GM23338 (cell line): Measurements from ENCODE around the gene SLC35A3. TPM values are rescaled to one million over a fixed set of nuclear protein-coding genes. Genes with fewer than 3 reads are reported as not detected.

Experiments used
- ATAC-seq: fragments of 200-7000 bp; cut with Tn5 transposase; 3 replicates; pipeline ENCODE4 v1.9.1; 2020
- DNase-seq: peaks from one replicate; pipeline ENCODE4 v3.0.0-alpha.2; 2015; ENCODE audit warnings: low spot score
- H2AFZ ChIP-seq: fragments of 200-600 bp; sonication (generic); 2 replicates; pipeline ENCODE4 v1.8.0; 2016; ENCODE audit warnings: antibody characterized with exemption, mild to moderate bottlenecking, moderate library complexity
- H3F3A ChIP-seq: fragments of 200-600 bp; sonication (generic); replicated peaks from 2 replicates; pipeline ENCODE4 v1.8.0; 2017; ENCODE audit warnings: antibody characterized with exemption, mixed run types, low read depth
- H3K27ac ChIP-seq: fragments of 200-600 bp; sonication (generic); 2 replicates; pipeline ENCODE4 v1.6.1; 2016; ENCODE audit warnings: low read depth
- H3K27me3 ChIP-seq: fragments of 200-600 bp; sonication (generic); 2 replicates; pipeline ENCODE4 v1.8.0; 2016; ENCODE audit warnings: mild to moderate bottlenecking, mixed run types, moderate library complexity; ENCODE audit not compliant: insufficient read depth
- H3K36me3 ChIP-seq: fragments of 200-600 bp; sonication (generic); 2 replicates; pipeline ENCODE4 v1.8.0; 2016; ENCODE audit warnings: mild to moderate bottlenecking; ENCODE audit not compliant: insufficient read depth
- H3K4me1 ChIP-seq: fragments of 200-600 bp; sonication (generic); 2 replicates; pipeline ENCODE4 v1.8.0; 2016; ENCODE audit warnings: mild to moderate bottlenecking, moderate library complexity; ENCODE audit not compliant: insufficient read depth
- H3K4me2 ChIP-seq: fragments of 200-600 bp; sonication (generic); 2 replicates; pipeline ENCODE4 v1.7.1; 2017; ENCODE audit warnings: mixed run types
- H3K4me3 ChIP-seq: fragments of 200-600 bp; sonication (generic); 2 replicates; pipeline ENCODE4 v1.6.1; 2016; ENCODE audit warnings: mixed run types
- H3K79me2 ChIP-seq: fragments of 200-600 bp; sonication (generic); replicated peaks from 2 replicates; pipeline ENCODE4 v1.8.0; 2017; ENCODE audit warnings: mild to moderate bottlenecking; ENCODE audit not compliant: insufficient read depth
- H3K9me2 ChIP-seq: fragments of 200-600 bp; sonication (generic); 2 replicates; pipeline ENCODE4 v1.8.0; 2017; ENCODE audit not compliant: insufficient read depth
- H4K20me1 ChIP-seq: fragments of 200-600 bp; sonication (generic); replicated peaks from 2 replicates; pipeline ENCODE4 v1.8.0; 2017; ENCODE audit warnings: mild to moderate bottlenecking; ENCODE audit not compliant: insufficient read depth
- H3K27ac Mint-ChIP-seq: 2 replicates; pipeline ENCODE4 v1.8.0; 2020; ENCODE audit warnings: inconsistent platforms, mild to moderate bottlenecking, moderate library complexity, mixed read lengths
- H3K27me3 Mint-ChIP-seq: 3 replicates; pipeline ENCODE4 v1.8.0; 2022; ENCODE audit warnings: low read depth, mild to moderate bottlenecking, moderate library complexity, mixed read lengths, inconsistent platforms; ENCODE audit not compliant: insufficient read depth, poor library complexity
- H3K36me3 Mint-ChIP-seq: 3 replicates; pipeline ENCODE4 v1.8.0; 2021; ENCODE audit warnings: low read depth, mild to moderate bottlenecking, inconsistent platforms, moderate library complexity, mixed read lengths
- H3K4me1 Mint-ChIP-seq: 3 replicates; pipeline ENCODE4 v1.8.0; 2020; ENCODE audit warnings: mild to moderate bottlenecking, inconsistent platforms, mixed read lengths
- H3K4me3 Mint-ChIP-seq: 3 replicates; pipeline ENCODE4 v1.8.0; 2021; ENCODE audit warnings: moderate library complexity, mild to moderate bottlenecking, inconsistent platforms, mixed read lengths
- H3K9me3 Mint-ChIP-seq: 3 replicates; pipeline ENCODE4 v1.8.0; 2020; ENCODE audit warnings: moderate library complexity, mild to moderate bottlenecking, inconsistent platforms, mixed read lengths
- CREB1 ChIP-seq: fragments of 250-450 bp; sonication (Bioruptor Pico); IDR thresholded peaks from 2 replicates; pipeline ENCODE4 v1.5.0; 2020; ENCODE audit warnings: low read depth, mild to moderate bottlenecking, moderate library complexity
- CTCF ChIP-seq, 2 experiments: fragments of 200-600 bp in 1 of 2; sonication (generic) in 1 of 2; conservative IDR thresholded peaks; 2 replicates each; pipeline versions ENCODE4 v1.5.1 to v1.6.1; 2016 to 2017; ENCODE audit warnings: antibody characterized with exemption in 2 of 2, low read depth in 2 of 2, mild to moderate bottlenecking in 2 of 2, moderate library complexity in 1 of 2
- ETS1 ChIP-seq: IDR thresholded peaks from 2 replicates; pipeline ENCODE4 v1.6.1; 2016; ENCODE audit warnings: antibody characterized with exemption
- EZH2 ChIP-seq: fragments of 200-600 bp; sonication (generic); IDR thresholded peaks from one replicate; pipeline ENCODE4 v1.8.0; 2017; ENCODE audit warnings: antibody characterized with exemption, mild to moderate bottlenecking, low read depth; ENCODE audit not compliant: unreplicated experiment
- EZH2phosphoT487 ChIP-seq: fragments of 200-600 bp; sonication (generic); IDR thresholded peaks from one replicate; pipeline ENCODE4 v1.8.1; 2018; ENCODE audit warnings: antibody characterized with exemption; ENCODE audit not compliant: unreplicated experiment
- JUNB ChIP-seq: IDR thresholded peaks from one replicate; pipeline ENCODE4 v1.6.1; 2016; ENCODE audit warnings: antibody characterized with exemption; ENCODE audit not compliant: unreplicated experiment
- NANOG ChIP-seq: IDR thresholded peaks from 2 replicates; pipeline ENCODE4 v1.6.1; 2016; ENCODE audit warnings: antibody characterized with exemption, borderline replicate concordance
- POLR2AphosphoS5 ChIP-seq: IDR thresholded peaks from 2 replicates; pipeline ENCODE4 v1.6.1; 2016; ENCODE audit warnings: antibody characterized with exemption, low read depth
- REST ChIP-seq: IDR thresholded peaks from one replicate; pipeline ENCODE4 v1.6.1; 2018; ENCODE audit warnings: antibody characterized with exemption; ENCODE audit not compliant: unreplicated experiment
- STAT1 ChIP-seq: IDR thresholded peaks from one replicate; pipeline ENCODE4 v1.6.1; 2016; ENCODE audit warnings: antibody characterized with exemption; ENCODE audit not compliant: unreplicated experiment
- ZNF114 ChIP-seq: fragments of 250-450 bp; sonication (Bioruptor Pico); IDR thresholded peaks from 2 replicates; pipeline ENCODE4 v1.5.0; 2020; ENCODE audit warnings: mild to moderate bottlenecking, moderate library complexity
- ZNF331 ChIP-seq: fragments of 250-450 bp; sonication (Bioruptor Pico); IDR thresholded peaks from 2 replicates; pipeline ENCODE4 v1.5.0; 2020; ENCODE audit warnings: low read depth, mild to moderate bottlenecking, moderate library complexity
- ZNF462 ChIP-seq: fragments of 250-450 bp; sonication (Bioruptor Pico); IDR thresholded peaks from 2 replicates; pipeline ENCODE4 v1.5.0; 2020; ENCODE audit warnings: mild to moderate bottlenecking, moderate library complexity
- polyA plus RNA-seq: library from polyadenylated mRNA; unstranded; fragments of >200 nt; fragmentation: Nextera tagmentation; extraction: Ambion mirVana; gene quantifications from 2 replicates; pipeline ENCODE4 v1.2.1, GENCODE V29; 2016
- total RNA-seq: library from RNA; depleted of rRNA; stranded (reverse); fragments of >200 nt; shearing (Covaris generic); gene quantifications from 2 replicates; pipeline ENCODE4 v1.2.3, GENCODE V29; 2014

The SLC35A3 gene
- total and polyA plus RNA-seq, 2 experiments from 2014 or later, result 7.6 to 27.2 TPM

- Histone ChIP-seq H2AFZ (no peak overlapping the region), H3K36me3 (no peaks in the 10 kb centered on the region), H3F3A (no peaks in the 10 kb centered on the region), H4K20me1 (no peaks in the 10 kb centered on the region), H3K27me3 (no peaks in the 10 kb centered on the region), H3K4me2 (no peak overlapping the region), H3K4me3 (no peak overlapping the region), H3K79me2 (no peaks in the 10 kb centered on the region), H3K4me1 (no peaks in the 10 kb centered on the region), H3K27ac (no peak overlapping the region), H3K9me2 (no peaks in the 10 kb centered on the region; the same call in 1 of the 2 replicates)
- TF ChIP-seq REST (no peak), CTCF (conservative IDR thresholded peaks at IDR 0.05; ENCODE audit: low read depth in 2 of 2) (no peak), EZH2phosphoT487 (no peak), EZH2 (no peak), STAT1 (no peak), POLR2AphosphoS5 (no peak), ZNF462 (CRISPR knock-in tag) (no peak), ZNF114 (CRISPR knock-in tag) (no peak), ZNF331 (CRISPR knock-in tag) (no peak), ETS1 (no peak), CREB1 (CRISPR knock-in tag) (no peak), JUNB (no peak), NANOG (no peak)
- no peak overlapping the region for H3K27ac Mint-ChIP-seq
- peaks cover 4% of the 10 kb centered on the region; the same call in 2 of the 3 replicates for H3K9me3 Mint-ChIP-seq
- ATAC-seq (no peak), DNase-seq (no peak)
- H3K4me1 Mint-ChIP-seq, result peaks cover 4% of the 10 kb centered on the region; the same call in 2 of the 3 replicates
- no peak overlapping the region for H3K4me3 Mint-ChIP-seq
- no peaks in the 10 kb centered on the region; the same call in 2 of the 3 replicates for H3K36me3 Mint-ChIP-seq
- no peaks in the 10 kb centered on the region for H3K27me3 Mint-ChIP-seq
These were observed 17.3 kb upstream of the SLC35A3 start for GRCh38 chr1:99952522-99952921.
